OCI-LY3 (cell line): ENCODE measurements around the gene WDFY1.

Source experiments
- CTCF ChIP-seq: fragments of 200-600, 300-600 bp; sonication (generic); IDR thresholded peaks from 2 replicates; pipeline ENCODE4 v1.5.1; 2014; ENCODE audit warnings: antibody characterized with exemption, low read length, low read depth
- EZH2phosphoT487 ChIP-seq: fragments of 200-600 bp; shearing (Covaris generic); IDR thresholded peaks from 2 replicates; pipeline ENCODE4 v1.6.1; 2018; ENCODE audit warnings: antibody characterized with exemption, mixed run types, low read depth

- TF ChIP-seq EZH2phosphoT487 (no peak), CTCF (no peak)
These were observed 39.1 kb downstream of the WDFY1 start for GRCh38 chr2:223905996-223906395.
